NCI-H82 treated with DMSO at 0.1 percent for 48 hours (cell line): ENCODE data around the gene KLHL14.
"Not testable (repeated sequence)": the region's sequence is repeated elsewhere in the genome, so short reads cannot be mapped to it uniquely, and the experiment has no call there.

ENCODE experiments used
- DNase-seq: peaks from one replicate; lab custom pipeline; 2025; ENCODE audit not compliant: unreplicated experiment; lab: John Stamatoyannopoulos, UW

KLHL14 gene

GRCh38 chr18:32661486-32662299 is 111.1 kb downstream of the KLHL14 start:
- DNase-seq, result no peak

GRCh38 chr18:32654507-32654906 is 118.3 kb downstream of the KLHL14 start:
- DNase-seq, result not testable (repeated sequence)

- not testable (repeated sequence) for DNase-seq
Measured at GRCh38 chr18:32637659-32638058, 135.2 kb downstream of the KLHL14 start.

GRCh38 chr18:32637226-32637625 is 135.6 kb downstream of the KLHL14 start:
- DNase-seq, result no peak

- no peak for DNase-seq
Measured at GRCh38 chr18:32634876-32635431, 137.9 kb downstream of the KLHL14 start.

GRCh38 chr18:32629981-32630700 is 142.7 kb downstream of the KLHL14 start:
- DNase-seq, result no peak

GRCh38 chr18:32629292-32629691 is 143.5 kb downstream of the KLHL14 start:
- DNase-seq, result no peak

- peak; percentile 49 for DNase-seq
Measured at GRCh38 chr18:32624182-32624723, 148.6 kb downstream of the KLHL14 start.

- no peak for DNase-seq
Measured at GRCh38 chr18:32623563-32623962, 149.3 kb downstream of the KLHL14 start.
